ENCODE measurements around the gene STK32C. TPM values are rescaled to one million over a fixed set of nuclear protein-coding genes. Genes with fewer than 3 reads are reported as not detected.
"Not testable (repeated sequence)": the region's sequence is repeated elsewhere in the genome, so short reads cannot be mapped to it uniquely, and the experiment has no call there.

The STK32C gene
- total RNA-seq, 4 donors from 2014 or later, result 3.3 to 5.7 (median 3.5) TPM

- H3K4me3 ChIP-seq (replicated peaks in 1 of 3), result no peak overlapping the region
- no peak for TF ChIP-seq CTCF (IDR thresholded peaks at IDR 0.05)
- TF ChIP-seq POLR2A (IDR thresholded peaks at IDR 0.05), result no peak
- no peak overlapping the region for H3K27ac ChIP-seq
- no peaks in the 10 kb centered on the region for H3K36me3 ChIP-seq
- H3K9me3 ChIP-seq, result no peaks in the 10 kb centered on the region
- DNase-seq, result no peak
- intact Hi-C loops (cut with DNase I), result no loop called here
- WGBS, 2 donors, result 64% methylated on average over 18 to 21 of the region's 28 CpGs
- H3K27me3 ChIP-seq, result no peaks in the 10 kb centered on the region
- H3K4me1 ChIP-seq, result peaks cover 4 to 9% of the 10 kb centered on the region in 2 donors
These were observed 9.5 kb downstream of the STK32C start for GRCh38 chr10:132298038-132298881.

GRCh38 chr10:132297526-132297925 is 10.2 kb downstream of the STK32C start:
- Histone ChIP-seq H3K36me3 (no peaks in the 10 kb centered on the region), H3K27me3 (no peaks in the 10 kb centered on the region), H3K4me3 (replicated peaks in 1 of 3) (no peak overlapping the region), H3K9me3 (no peaks in the 10 kb centered on the region), H3K4me1 (peaks cover 6 to 15% of the 10 kb centered on the region in 2 donors), H3K27ac (no peak overlapping the region)
- no peak for DNase-seq
- 36 to 39% methylated on average over 9 of the region's 9 CpGs for WGBS, 2 donors
- intact Hi-C loops (cut with DNase I), result no loop called here
- no peak for TF ChIP-seq POLR2A (IDR thresholded peaks at IDR 0.05)
- TF ChIP-seq CTCF (IDR thresholded peaks at IDR 0.05), result no peak

- DNase-seq, result no peak
- Histone ChIP-seq H3K4me1 (peaks cover 6 to 15% of the 10 kb centered on the region in 2 donors), H3K27me3 (no peaks in the 10 kb centered on the region), H3K4me3 (replicated peaks in 1 of 3) (no peak overlapping the region), H3K36me3 (no peaks in the 10 kb centered on the region), H3K9me3 (no peaks in the 10 kb centered on the region), H3K27ac (no peak overlapping the region)
- WGBS, 2 donors, result 81 to 89% methylated on average over 25 of the region's 28 CpGs
- intact Hi-C loops (cut with DNase I), result no loop called here
- no peak for TF ChIP-seq CTCF (IDR thresholded peaks at IDR 0.05)
- no peak for TF ChIP-seq POLR2A (IDR thresholded peaks at IDR 0.05)
These were observed 10.9 kb downstream of the STK32C start for GRCh38 chr10:132296666-132297443.

- DNase-seq; H3K36me3 ChIP-seq; H3K27ac ChIP-seq; H3K4me3 ChIP-seq (replicated peaks in 1 of 3); H3K9me3 ChIP-seq; H3K27me3 ChIP-seq; intact Hi-C loops (cut with DNase I): not testable (repeated sequence)
- H3K4me1 ChIP-seq, result peaks cover 6 to 15% of the 10 kb centered on the region in 2 donors
- WGBS, 2 donors, result 87 to 94% methylated on average over 23 of the region's 23 CpGs
These were observed 12.3 kb downstream of the STK32C start for GRCh38 chr10:132295481-132295880.

GRCh38 chr10:132294561-132295318 is 13.0 kb downstream of the STK32C start:
- Histone ChIP-seq H3K27me3 (no peaks in the 10 kb centered on the region), H3K4me1 (peaks cover 6 to 15% of the 10 kb centered on the region in 2 donors), H3K36me3 (no peaks in the 10 kb centered on the region), H3K27ac (no peak overlapping the region), H3K9me3 (no peaks in the 10 kb centered on the region), H3K4me3 (replicated peaks in 1 of 3) (no peak overlapping the region)
- WGBS, 2 donors, result 71 to 72% methylated on average over 20 of the region's 23 CpGs
- DNase-seq, result no peak
- no peak for TF ChIP-seq CTCF (IDR thresholded peaks at IDR 0.05)
- no peak for TF ChIP-seq POLR2A (IDR thresholded peaks at IDR 0.05)
- intact Hi-C loops (cut with DNase I), result no loop called here
